ENCODE data around the gene MZB1. TPM values are rescaled to one million over a fixed set of nuclear protein-coding genes. Genes with fewer than 3 reads are reported as not detected.

MZB1 gene
- total RNA-seq, 2 donors from 2014 or later = 12.2 TPM; not detected in 1

- H3K27me3 ChIP-seq = no peaks in the 10 kb centered on the region
- WGBS, 2 donors = 40 to 43% methylated on average over 5 of the region's 5 CpGs
- TF ChIP-seq CTCF (IDR thresholded peaks at IDR 0.05) = peak; percentile 35 to 85 (median 83)
- no peak for TF ChIP-seq POLR2A (IDR thresholded peaks at IDR 0.05)
- H3K4me1 ChIP-seq = no peaks in the 10 kb centered on the region
- peak; percentile 90 for ATAC-seq
- H3K27ac ChIP-seq = no peak overlapping the region
- intact Hi-C loops (cut with DNase I) = loop anchor here (10.0 kb wide), 2 partner anchors 92 to 342 kb away; no protein-coding TSS in a partner anchor
- no peaks in the 10 kb centered on the region for H3K9me3 ChIP-seq
- H3K36me3 ChIP-seq (replicated peaks in 1 of 2; ENCODE audit: insufficient read depth in 1 of 2, low read depth in 2 of 2) = no peaks in the 10 kb centered on the region
- peak; percentile 49 to 71 (median 52) for DNase-seq
- H3K4me3 ChIP-seq = no peak overlapping the region
Measured at GRCh38 chr5:139422307-139422893, 32.7 kb upstream of the MZB1 start.

GRCh38 chr5:139419226-139420192 lies 29.8 kb upstream of the MZB1 start:
- Histone ChIP-seq H3K4me3 (no peak overlapping the region), H3K36me3 (replicated peaks in 1 of 2; ENCODE audit: insufficient read depth in 1 of 2, low read depth in 2 of 2) (no peaks in the 10 kb centered on the region), H3K27ac (no peak overlapping the region), H3K9me3 (no peaks in the 10 kb centered on the region), H3K4me1 (peaks cover 9% of the 10 kb centered on the region), H3K27me3 (no peaks in the 10 kb centered on the region)
- intact Hi-C loops (cut with DNase I) = loop anchor here (10.0 kb wide), 2 partner anchors 95 to 345 kb away; no protein-coding TSS in a partner anchor
- no peak for ATAC-seq
- WGBS, 2 donors = 68 to 72% methylated on average over 9 of the region's 9 CpGs
- no peak for DNase-seq
- no peak for TF ChIP-seq CTCF (IDR thresholded peaks at IDR 0.05)
- TF ChIP-seq POLR2A (IDR thresholded peaks at IDR 0.05) = no peak

- 67 to 84% methylated on average over 1 of the region's 1 CpG for WGBS, 2 donors
- Histone ChIP-seq H3K4me1 (peaks cover 11% of the 10 kb centered on the region), H3K27me3 (no peaks in the 10 kb centered on the region), H3K4me3 (no peak overlapping the region), H3K27ac (no peak overlapping the region), H3K36me3 (replicated peaks in 1 of 2; ENCODE audit: insufficient read depth in 1 of 2, low read depth in 2 of 2) (no peaks in the 10 kb centered on the region), H3K9me3 (no peaks in the 10 kb centered on the region)
- TF ChIP-seq CTCF (IDR thresholded peaks at IDR 0.05) (no peak), POLR2A (IDR thresholded peaks at IDR 0.05) (no peak)
- intact Hi-C loops (cut with DNase I) = no loop called here
- DNase-seq (no peak), ATAC-seq (no peak)
Measured at GRCh38 chr5:139418793-139419192, 29.1 kb upstream of the MZB1 start.

- DNase-seq (no peak), ATAC-seq (no peak)
- no peak for TF ChIP-seq POLR2A (IDR thresholded peaks at IDR 0.05)
- TF ChIP-seq CTCF (IDR thresholded peaks at IDR 0.05) = no peak
- intact Hi-C loops (cut with DNase I) = no loop called here
- Histone ChIP-seq H3K27ac (no peak overlapping the region), H3K9me3 (no peaks in the 10 kb centered on the region), H3K27me3 (no peaks in the 10 kb centered on the region), H3K4me1 (peaks cover 11% of the 10 kb centered on the region), H3K36me3 (replicated peaks in 1 of 2; ENCODE audit: insufficient read depth in 1 of 2, low read depth in 2 of 2) (no peaks in the 10 kb centered on the region), H3K4me3 (no peak overlapping the region)
- WGBS, 2 donors = 55 to 60% methylated on average over 4 of the region's 4 CpGs
Measured at GRCh38 chr5:139417214-139417613, 27.5 kb upstream of the MZB1 start.
